Midbrain (tissue), 1 donor: ENCODE results near the gene IL37.
"Not testable (repeated sequence)": the region's sequence is repeated elsewhere in the genome, so short reads cannot be mapped to it uniquely, and the experiment has no call there.

Experiments used
- DNase-seq: peaks from one replicate; lab custom pipeline; 2025; lab: John Stamatoyannopoulos, UW

IL37 gene

GRCh38 chr2:112923237-112923966, 12.4 kb downstream of the IL37 start:
- no peak for DNase-seq

GRCh38 chr2:112923967-112924338, 13.0 kb downstream of the IL37 start:
- DNase-seq: no peak

GRCh38 chr2:112924360-112924759, 13.4 kb downstream of the IL37 start:
- no peak for DNase-seq

- DNase-seq: no peak
Observed at GRCh38 chr2:112924821-112925220, 13.9 kb downstream of the IL37 start.

GRCh38 chr2:112926707-112927106, 15.7 kb downstream of the IL37 start:
- DNase-seq: no peak

GRCh38 chr2:112927745-112928144, 16.8 kb downstream of the IL37 start:
- no peak for DNase-seq

- DNase-seq: no peak
Observed at GRCh38 chr2:112933261-112933660, 22.3 kb downstream of the IL37 start.

GRCh38 chr2:112934117-112934516, 23.2 kb downstream of the IL37 start:
- DNase-seq: not testable (repeated sequence)

GRCh38 chr2:112936927-112937232, 25.9 kb downstream of the IL37 start:
- no peak for DNase-seq

GRCh38 chr2:112938904-112939303, 27.9 kb downstream of the IL37 start:
- no peak for DNase-seq

- no peak for DNase-seq
Observed at GRCh38 chr2:112939425-112939824, 28.5 kb downstream of the IL37 start.

GRCh38 chr2:112940859-112941625, 30.1 kb downstream of the IL37 start:
- no peak for DNase-seq

- peak; percentile 79 for DNase-seq
Observed at GRCh38 chr2:112941753-112942653, 31.0 kb downstream of the IL37 start.

- DNase-seq: no peak
Observed at GRCh38 chr2:112942654-112943002, 31.7 kb downstream of the IL37 start.

GRCh38 chr2:112944971-112945370, 34.0 kb downstream of the IL37 start:
- DNase-seq: no peak

- no peak for DNase-seq
Observed at GRCh38 chr2:112946086-112946485, 35.1 kb downstream of the IL37 start.

- no peak for DNase-seq
Observed at GRCh38 chr2:112947374-112947773, 36.4 kb downstream of the IL37 start.

GRCh38 chr2:112949456-112949855, 38.5 kb downstream of the IL37 start:
- DNase-seq: no peak

- no peak for DNase-seq
Observed at GRCh38 chr2:112954364-112954763, 43.4 kb downstream of the IL37 start.

- no peak for DNase-seq
Observed at GRCh38 chr2:112957511-112957910, 46.5 kb downstream of the IL37 start.

- DNase-seq: peak; percentile 31
Observed at GRCh38 chr2:112958428-112959108, 47.6 kb downstream of the IL37 start.
